Activated CD8-positive, alpha-beta memory T cell treated with anti-CD3 and anti-CD28 coated beads for 24 hours (primary cell): ENCODE data around the gene PGAM5.
"Not testable (repeated sequence)": the region's sequence is repeated elsewhere in the genome, so short reads cannot be mapped to it uniquely, and the experiment has no call there.

Experiments
- DNase-seq: peaks from one replicate; pipeline ENCODE4 v3.0.0-alpha.2; 2020

The PGAM5 gene

DNA sequence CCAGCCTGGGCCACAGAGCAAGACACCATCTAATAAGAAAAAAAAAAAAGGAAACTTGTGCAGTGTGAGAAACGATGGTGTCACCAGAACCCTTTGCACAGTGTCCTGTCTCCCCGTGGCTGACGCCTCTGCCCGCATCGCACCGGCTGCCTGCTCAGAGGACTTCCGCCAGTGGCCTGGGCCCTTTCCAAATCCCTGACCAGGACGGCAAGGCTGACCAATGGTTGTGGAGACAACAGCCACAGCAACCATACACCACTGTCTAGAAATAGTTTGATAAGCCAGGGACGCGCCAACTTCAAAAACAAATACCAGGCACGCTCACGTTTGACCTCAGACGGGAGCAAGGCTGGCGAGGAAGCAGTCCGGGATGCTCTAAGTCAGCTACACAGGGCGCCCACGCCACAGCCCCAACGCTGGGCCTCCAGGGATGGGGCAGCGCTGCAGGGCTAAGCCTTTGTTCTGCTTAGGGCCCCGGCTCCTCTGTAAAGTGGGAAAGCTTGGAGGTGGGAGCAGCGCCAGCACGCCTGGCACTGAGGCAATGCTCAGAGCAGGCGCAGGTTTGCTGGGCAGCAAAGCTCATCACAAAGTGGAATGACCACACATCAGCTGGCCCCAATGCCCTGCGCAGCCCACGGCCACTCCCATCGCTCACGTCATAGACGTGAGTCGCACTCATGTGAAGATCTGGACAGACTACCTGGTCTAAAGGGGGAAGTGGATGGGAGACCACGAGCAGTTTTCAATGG is 12.5 kb downstream of the PGAM5 start:
- DNase-seq: no peak

DNA sequence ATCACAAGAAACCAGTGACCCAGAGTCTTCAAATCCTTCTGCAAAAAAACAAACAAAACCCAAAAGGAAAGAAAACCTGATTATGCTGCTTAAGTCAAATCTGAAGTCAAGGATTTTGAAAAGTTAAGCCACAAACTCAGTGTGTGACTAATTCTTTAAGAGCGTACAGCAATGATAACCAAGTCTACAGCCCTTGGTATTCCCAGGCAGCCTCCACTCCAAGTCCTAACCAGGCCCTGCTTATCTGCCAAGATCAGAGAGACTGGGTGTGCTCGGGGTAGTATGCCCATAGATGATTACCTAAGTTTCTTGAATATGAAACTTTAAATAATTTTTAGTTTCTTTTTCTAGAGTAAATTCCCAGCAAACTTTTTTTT is 13.1 kb downstream of the PGAM5 start:
- no peak for DNase-seq

DNA sequence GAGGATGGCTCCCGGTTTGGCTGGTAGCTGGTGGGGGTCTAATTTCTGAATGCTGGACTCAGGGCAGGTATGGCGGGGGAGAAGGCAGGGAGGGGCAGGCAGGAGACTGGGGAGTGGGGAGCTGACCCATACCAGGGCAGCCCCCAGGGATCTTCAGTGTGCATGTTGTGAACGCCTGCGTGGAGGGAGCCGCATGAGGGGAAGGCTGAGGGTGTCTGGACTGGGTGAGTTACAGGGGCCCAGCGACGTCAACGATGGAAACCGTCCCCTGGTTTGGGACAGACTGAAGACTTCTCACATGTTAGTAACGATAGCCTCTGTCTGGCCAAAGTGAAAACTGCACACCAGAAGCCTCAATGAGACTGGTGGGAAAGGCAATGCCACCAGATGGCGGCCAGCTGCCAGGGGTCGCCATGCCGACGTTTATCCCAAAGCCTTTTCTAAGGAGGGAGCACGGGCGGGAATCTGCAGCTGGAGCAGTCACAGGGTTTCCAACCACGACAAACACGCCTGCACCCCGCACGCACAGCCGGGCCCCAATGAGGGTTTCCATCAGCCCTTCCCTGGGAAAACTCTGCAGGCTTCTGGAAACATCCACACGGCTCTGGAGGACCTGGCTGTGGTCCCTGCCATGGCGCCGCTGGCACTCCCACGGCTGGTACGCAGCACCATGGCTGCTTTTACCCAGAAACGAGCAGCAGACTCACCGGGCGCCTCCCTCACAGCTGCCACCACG is 14.0 kb downstream of the PGAM5 start:
- DNase-seq: no peak

DNA sequence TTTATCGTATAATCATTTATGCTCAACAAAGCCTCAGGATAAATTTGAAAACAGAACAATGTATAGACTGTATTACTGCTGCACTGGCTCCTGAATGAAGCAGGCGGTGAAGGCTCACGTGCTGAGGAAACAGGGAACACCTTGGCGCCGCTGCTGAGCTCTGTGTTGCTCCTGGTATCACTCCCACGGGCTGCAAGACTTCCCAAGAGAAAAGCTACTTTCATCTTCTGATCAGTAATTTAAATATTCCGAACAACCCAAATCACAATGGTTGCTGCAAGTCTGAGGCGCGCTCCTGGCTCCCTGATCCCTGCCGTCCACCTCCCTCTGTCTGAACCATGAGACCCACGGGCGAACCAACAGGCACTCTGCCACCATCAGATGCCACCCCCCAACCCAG is 15.7 kb downstream of the PGAM5 start:
- no peak for DNase-seq

DNA sequence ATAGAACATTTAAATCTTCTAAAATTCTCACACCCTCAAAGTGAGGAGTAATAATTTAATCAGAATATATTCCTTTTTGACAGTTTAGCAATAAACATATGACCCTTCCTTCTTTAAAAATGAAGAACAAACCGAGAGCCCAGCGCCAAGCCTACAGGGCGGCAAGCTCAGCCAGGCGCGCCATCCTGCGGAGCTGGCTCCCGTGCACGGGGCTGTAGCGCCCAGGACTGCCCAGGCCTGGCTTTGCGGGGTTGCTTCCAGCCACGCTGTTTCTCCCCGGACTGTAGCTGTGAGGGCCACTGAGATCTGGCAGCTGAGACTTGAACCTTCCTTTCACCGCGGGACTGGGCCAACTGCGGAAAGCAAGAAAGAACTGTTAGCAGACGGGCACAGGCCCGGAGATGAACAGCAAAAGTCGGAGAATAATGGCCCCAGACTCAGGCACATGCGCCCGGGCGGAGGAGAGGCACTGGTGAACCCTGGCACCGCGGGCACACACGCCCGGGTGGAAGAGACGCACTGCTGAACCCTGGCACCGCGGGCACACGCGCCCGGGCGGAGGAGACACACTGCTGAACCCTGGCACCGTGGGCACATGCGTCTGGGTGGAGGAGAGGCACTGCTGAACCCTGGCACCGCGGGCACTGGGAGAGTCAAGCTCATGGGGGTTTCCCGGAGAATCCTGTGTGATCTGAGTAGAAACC is 16.6 kb downstream of the PGAM5 start:
- no peak for DNase-seq

DNA sequence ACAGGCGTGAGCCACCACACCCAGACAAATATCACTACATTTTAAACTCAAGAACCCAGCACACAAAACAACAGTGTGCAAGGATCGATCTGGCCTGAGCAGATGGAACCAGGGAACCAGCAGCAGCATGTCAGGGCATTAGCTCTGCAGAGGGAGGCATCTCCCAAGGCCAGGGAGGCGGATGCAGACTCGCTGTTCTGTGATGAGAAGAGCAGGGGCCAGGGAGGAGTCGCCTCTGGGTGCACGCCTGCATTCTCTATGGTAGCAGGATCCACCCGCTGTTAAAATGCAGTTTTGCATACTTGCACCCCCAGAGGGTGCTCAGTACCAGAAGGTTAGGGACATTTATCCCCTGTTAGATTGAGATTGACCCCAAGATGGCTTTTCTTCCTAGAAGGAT is 17.9 kb downstream of the PGAM5 start:
- DNase-seq: no peak

DNA sequence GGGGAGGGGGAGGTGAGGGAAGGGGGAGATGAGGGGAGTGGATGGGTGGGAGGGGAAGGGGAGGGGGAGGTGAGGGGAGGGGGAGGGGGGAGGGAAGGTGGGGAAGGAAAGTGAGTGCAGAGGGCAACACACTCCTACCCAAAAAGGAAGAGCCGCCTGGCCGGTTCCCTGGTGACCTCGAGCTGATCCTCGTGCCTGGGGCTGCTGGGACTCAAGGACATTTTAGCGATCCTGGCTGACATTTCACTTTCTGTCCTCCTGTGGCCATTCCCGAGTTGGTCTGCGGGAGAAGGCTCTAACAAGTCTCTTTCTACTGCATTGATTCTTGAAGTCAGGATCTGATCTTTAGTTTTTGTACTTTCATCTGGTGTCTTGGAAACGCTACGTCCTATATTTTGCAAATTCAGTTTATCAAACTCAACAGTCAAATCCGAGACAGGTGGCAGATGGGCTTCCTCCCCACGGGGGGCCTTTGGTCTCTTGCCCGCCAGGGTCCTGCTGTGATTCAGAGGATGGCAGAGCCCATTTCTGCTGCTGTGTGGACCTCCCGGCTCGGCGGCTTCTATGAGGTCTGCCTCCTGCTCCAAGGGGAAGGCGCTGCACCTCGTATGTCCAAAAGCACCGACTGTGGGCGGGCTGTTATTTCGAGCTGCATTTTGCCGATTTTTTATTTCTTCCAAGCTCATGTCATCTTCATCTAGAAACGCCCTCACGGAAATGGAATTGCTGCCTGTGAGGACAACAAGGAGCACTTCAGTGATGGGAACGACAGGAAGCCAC is 19.1 kb downstream of the PGAM5 start:
- no peak for DNase-seq

DNA sequence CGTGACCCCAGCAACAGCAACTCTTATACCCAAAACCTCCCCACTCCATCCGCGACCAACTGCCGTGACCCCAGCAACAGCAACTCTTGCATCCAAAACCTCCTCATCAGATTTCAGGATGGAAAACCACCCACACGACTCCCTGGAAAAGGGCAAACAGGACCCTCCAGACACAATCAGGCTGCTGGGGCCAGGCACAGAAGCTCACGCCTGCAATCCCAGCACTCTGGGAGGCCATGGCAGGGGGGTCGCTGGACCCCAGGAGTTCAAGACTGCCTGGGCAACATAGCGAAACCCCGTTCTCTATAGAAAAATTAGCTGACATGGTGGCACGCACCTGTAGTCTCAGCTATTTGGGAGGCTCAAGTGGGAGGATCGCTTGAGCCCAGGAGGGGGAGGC is 19.7 kb downstream of the PGAM5 start:
- DNase-seq: no peak

DNA sequence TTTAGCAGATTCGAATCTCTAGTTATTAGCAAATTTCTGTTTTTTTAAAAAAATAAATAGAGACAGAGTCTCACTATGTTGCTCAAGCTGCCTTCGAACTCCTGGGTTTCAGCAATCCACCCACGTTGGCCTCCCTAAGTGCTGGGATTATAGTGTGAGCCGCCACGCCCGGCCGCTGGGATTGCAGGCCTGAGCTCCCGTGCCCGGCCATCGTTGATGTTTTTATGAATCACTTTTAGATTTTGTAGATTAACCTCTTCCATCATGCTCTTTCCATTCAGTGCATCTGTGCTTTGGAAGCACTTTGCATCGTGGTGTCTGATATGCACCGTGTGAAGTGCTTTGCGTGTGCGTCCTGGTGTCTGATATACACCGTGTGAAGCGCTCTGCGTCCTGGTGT is 20.9 kb downstream of the PGAM5 start:
- DNase-seq: no peak

DNA sequence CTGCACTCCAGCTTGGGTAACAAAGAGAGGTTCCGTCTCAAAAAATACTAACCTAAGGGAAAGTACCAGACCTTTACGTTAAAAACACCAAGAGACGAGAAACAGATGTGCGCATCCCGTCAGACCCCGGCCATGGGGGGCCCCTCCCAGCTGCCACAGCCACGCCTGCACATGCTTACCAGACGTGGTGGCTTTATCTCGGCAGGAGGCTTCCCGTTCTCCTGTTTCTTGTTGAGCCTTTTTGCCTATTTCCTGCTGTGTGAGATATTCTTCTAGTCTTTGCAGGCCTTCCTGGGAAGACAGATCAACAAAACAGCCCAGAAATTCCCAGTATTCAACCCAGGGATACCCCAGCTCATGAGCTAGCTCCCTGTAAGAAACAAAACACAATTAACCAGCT is 23.6 kb downstream of the PGAM5 start:
- no peak for DNase-seq

DNA sequence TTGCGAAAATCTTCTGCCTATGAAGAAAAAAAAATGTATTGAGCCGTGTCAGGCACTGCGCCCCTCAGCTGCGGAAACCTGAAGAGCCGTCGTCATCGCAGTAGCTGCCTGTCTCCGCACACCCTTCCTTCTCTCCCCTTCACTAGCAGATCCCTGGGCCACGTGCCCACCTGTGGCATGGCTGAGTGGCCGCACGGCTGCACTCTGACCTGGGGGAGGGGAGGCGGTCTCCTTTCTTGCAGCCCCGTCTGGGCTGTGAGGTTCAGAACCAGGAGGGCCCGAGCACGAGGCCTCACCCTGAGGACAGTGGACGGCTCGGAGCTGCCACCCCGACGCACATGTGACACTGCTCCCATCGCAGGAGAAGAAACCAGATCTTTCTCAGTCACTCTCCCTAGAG is 24.9 kb downstream of the PGAM5 start:
- no peak for DNase-seq

DNA sequence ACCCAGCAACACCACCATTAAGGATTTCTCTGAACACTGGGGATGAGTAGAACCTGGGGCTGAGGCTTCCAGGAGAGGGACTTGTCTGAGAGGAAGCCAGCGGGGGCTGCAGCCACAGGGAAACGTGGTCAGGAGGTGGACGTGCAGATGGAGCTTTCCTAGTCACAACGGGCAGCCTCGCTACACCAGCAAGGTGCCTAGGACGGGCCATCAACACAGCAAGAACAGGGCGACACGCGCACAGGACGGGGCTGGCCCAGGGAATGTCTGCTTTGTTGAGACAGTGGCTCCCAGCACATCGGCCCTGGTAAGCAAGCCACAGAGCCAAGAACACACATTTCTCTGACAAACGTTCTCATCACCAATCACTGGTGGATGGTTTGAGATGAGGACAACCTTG is 25.7 kb downstream of the PGAM5 start:
- no peak for DNase-seq

DNA sequence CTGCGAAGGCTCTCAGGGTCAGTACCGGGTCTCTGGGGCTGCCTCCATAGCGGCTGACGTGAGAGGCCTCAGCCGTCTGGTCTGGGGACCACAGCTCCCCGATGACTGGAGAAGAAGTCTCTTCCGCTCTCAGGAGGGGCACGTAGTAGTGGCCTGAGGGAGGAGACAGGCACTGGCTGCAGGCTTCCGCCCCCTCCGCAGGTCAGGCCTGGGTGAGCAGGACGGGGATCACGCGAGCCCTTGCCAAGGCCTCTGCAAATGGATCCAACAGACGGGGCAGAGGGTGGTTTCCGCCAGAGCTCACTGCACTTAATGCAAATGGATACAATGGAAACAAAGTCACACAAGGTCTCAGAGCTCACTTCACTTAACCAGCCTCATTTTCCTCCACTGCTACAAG is 26.3 kb downstream of the PGAM5 start:
- DNase-seq: no peak

DNA sequence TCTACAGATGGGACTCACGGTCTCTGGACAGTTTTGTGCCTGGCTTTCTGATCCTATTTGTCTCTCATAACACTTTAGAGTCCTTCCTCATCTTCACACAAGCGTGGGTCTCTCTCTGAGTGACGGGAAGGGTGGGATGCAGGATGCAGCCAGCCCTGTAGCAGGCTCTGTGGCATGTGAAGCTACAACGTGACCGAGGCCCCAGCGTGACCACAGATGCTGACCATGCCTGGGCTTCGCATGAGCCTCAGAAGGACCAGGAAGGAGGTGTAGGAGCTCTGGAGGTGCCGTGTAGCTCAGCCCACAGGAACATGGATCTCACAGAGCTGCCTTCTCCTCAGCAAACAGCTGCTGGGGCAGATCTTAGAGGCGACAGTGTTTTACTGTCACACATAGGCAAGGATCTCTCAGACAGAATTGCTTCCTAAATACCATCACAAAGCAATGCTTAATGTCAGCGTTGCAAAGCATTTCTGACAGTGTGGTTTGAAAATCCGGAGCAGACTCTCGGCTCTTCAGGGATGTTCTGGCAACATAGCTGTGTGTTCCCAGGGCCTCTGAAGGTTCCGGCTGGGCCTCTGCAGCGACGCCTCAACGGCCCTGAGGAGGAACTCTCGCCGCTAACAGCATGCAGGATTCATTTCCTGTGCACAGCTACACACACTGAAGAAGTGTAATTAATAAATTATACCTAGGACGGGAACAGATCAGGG is 29.1 kb downstream of the PGAM5 start:
- DNase-seq: no peak

DNA sequence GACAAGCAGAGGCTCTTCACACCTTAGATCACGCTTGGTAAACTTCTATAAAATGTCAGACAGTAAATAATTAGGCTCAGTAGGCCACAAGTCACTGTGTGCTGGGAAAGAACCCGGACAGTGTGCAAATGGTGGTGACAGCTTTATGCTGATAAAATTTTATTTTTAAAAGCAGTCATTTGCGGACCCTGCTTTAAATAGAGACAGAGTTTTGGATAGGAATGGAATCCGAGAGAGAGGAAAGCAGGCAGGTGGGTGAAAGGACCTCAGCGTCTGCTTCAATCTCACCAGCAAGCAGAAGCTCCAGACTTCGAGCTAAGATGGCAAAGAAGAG is 29.6 kb downstream of the PGAM5 start:
- DNase-seq: no peak

DNA sequence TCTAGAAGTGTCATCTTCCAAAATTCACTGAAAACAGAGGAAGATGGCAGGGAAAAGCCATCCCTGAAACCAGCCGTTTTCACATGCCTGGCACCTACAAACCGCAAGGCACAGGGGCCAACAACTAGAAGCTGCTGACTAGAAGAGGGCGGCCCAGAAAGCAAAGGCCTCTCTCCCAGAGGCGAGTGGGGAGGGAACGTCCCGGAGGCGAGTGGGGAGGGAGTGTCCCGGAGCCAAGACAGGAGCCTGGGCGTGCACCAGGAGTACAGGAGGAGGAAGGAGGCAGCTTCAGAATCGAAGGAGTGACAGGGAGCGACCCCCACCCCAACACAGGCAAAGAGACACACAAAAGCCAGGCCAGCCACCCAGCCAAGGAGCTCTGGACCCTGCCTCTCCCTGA is 30.0 kb downstream of the PGAM5 start:
- no peak for DNase-seq

DNA sequence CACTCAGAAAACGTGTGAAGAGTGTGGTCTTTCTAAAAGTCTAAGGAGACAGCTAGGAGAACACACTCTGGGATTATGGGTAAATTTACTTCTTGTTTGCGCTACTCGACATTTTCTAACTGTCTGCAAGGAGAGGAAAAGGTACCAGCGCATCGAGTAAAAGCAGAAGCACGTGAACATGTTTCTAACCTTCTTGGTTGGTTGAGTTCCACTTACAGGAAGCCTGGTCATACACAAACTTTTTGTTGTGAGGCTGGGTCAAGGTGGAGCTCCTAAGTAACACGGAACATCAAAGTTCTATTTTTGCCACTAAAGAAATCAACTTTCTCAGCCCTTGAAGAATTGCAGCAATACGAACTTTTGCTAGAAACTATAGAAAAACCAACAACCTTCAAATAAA is 31.0 kb downstream of the PGAM5 start:
- DNase-seq: no peak

DNA sequence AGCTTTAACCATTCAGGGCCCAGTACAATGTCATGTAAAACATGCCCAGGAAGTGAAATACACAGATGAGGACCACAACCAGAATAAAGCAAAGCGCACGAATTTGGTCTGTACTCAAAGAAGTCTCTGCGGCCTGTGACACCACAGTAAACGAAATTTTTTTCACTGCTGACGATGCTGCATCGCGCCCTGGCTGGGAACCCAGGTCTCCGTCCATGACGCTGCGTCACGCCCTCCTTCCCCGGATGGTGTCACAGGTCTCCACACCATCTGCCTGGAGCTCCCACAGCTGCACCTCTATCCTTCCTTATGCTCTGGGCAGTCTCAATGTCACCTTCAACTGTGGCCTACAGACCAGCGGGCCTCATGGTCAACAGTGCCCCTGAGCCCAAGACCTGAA is 33.2 kb downstream of the PGAM5 start:
- no peak for DNase-seq

DNA sequence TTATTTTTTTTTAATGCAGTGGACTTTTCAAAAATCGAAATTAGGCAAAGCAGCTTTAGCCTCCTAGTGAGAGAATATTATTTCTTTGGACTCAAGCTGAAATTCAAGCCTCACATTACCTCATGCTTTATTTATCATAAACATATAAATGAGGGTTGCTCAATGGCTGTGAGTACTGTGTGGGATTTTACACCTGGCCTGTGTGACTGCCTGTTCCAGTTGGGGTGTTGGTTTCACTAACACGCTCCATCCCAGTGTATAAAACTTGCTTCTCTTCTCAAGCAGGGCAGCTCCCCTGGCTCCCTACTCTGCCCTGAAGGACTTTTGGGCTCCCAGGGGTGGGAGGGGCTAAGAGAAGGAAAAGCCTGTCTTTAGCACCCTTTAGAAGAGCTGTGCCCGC is 36.0 kb downstream of the PGAM5 start:
- DNase-seq: no peak

DNA sequence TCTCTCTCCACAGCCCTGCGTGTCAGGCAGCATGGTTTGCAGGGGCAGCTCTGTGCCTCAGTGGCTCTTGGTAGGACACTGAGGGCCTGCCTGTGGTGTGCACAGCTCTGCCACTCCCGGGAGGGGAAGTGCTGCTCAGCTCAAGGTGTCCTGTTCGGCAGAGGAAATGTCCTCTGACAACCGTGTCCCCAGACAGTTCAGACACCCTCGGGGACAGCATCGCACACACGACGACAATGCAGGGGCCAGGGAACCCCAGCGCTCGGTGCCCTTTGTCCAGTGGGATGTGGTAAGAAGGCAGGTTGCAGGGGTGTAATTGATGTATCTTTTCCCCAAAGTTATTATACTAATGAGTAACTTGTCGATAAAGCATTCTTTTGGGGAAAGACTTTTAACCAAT is 36.8 kb downstream of the PGAM5 start:
- DNase-seq: no peak

DNA sequence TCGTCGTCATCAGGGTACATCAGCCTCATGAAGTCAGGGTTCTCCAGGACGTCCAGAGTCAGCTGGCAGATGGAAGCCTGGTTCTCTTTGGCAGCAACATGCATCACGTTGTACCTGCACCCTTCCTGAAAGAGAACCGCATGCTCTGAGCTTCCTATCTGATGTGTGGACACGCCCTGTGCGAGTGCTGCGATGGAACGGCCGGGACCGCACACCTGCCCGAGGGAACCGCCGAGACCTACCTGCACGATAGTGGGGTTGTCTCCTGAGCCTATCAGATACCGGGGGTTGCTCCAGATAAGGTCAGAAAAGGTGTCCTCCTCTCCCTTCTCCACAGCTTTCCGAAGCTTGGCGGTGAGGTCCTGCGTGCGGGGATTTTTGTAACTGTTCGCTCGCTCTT is 37.3 kb downstream of the PGAM5 start:
- DNase-seq: no peak

DNA sequence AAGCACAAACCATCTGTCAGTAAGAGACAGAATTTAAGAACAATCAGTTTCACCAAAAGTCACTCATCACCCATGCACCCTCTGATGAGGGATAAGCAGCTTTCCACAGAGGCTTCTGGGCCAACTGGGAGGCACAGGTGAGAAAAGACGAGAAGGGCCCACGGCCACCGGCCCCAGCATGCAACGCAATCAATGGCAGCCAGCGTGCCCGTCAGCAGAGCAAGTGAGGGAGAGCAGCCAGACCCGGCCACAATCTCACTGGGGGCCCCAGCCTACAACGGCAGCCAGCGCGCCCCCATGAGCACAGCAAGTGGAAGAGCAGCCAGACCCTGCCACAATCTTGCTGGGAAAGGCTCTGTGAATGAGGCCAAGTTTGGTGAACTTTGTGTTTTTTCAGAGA is 37.7 kb downstream of the PGAM5 start:
- no peak for DNase-seq

DNA sequence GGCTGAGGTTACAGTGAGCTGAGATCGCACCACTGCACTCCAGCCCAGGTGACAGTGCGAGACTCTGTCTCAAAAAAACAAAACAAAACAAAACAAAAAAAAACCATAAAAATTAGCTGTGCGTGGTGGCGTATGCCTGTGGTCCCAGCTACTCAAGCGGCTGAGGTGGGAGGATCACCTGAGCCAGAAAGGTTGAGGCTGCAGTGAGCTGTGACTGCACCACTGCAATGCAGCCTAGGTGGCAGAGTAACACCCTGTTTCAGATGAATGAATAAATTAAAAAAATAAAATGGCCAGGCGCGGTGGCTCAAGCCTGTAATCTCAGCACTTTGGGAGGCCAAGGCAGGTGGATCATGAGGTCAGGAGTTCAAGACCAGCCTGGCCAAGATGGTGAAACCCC is 43.0 kb downstream of the PGAM5 start:
- DNase-seq: not testable (repeated sequence)
